ENCODE data around the gene BLTP2. TPM values are rescaled to one million over a fixed set of nuclear protein-coding genes. Genes with fewer than 3 reads are reported as not detected.

Gene BLTP2
- total RNA-seq, 1 experiment from 2014 or later: 139 TPM

- no peak overlapping the region for H3K4me3 Mint-ChIP-seq
- H3K9me3 Mint-ChIP-seq: no peaks in the 10 kb centered on the region
- ChIA-PET POLR2A (no interaction called here), CTCF (interaction anchor here (1.5 kb wide), 1 partner anchor 25 kb away, joined by 4 read pairs; no protein-coding TSS in a partner anchor)
- ATAC-seq (no peak), DNase-seq (ENCODE audit: low spot score) (no peak)
- no peaks in the 10 kb centered on the region for H3K4me1 Mint-ChIP-seq
- H3K27me3 Mint-ChIP-seq (ENCODE audit: low read depth): no peaks in the 10 kb centered on the region
- TF ChIP-seq AR (CRISPR knock-in tag; IDR thresholded peaks at IDR 0.05) (no peak), CBFB (CRISPR knock-in tag; IDR thresholded peaks at IDR 0.05; ENCODE audit: low read depth) (no peak), NR3C1 (CRISPR knock-in tag; conservative IDR thresholded peaks at IDR 0.05; ENCODE audit: low read depth) (no peak), HMGA2 (CRISPR knock-in tag; IDR thresholded peaks at IDR 0.05) (no peak), CREM (CRISPR knock-in tag; IDR thresholded peaks at IDR 0.05) (no peak), ZMAT4 (CRISPR knock-in tag; IDR thresholded peaks at IDR 0.05) (no peak), ZBTB21 (CRISPR knock-in tag; IDR thresholded peaks at IDR 0.05; ENCODE audit: borderline replicate concordance) (no peak), NFATC4 (CRISPR knock-in tag; IDR thresholded peaks at IDR 0.05) (no peak), JAZF1 (CRISPR knock-in tag; IDR thresholded peaks at IDR 0.05) (no peak), MYBL2 (CRISPR knock-in tag; IDR thresholded peaks at IDR 0.05) (no peak), AFF4 (CRISPR knock-in tag; IDR thresholded peaks at IDR 0.05; ENCODE audit: borderline replicate concordance) (no peak), EMX1 (CRISPR knock-in tag; IDR thresholded peaks at IDR 0.05) (no peak), FOXP4 (CRISPR knock-in tag; IDR thresholded peaks at IDR 0.05) (no peak), USF2 (CRISPR knock-in tag; IDR thresholded peaks at IDR 0.05) (no peak), ZNF263 (CRISPR knock-in tag; IDR thresholded peaks at IDR 0.05; ENCODE audit: low read depth) (no peak), IRF2 (CRISPR knock-in tag; IDR thresholded peaks at IDR 0.05; ENCODE audit: borderline replicate concordance, low read depth) (no peak)
- H3K36me3 Mint-ChIP-seq: peaks cover 86% of the 10 kb centered on the region
- no peak overlapping the region for H3K27ac Mint-ChIP-seq
These were observed 26.5 kb downstream of the BLTP2 start for GRCh38 chr17:28618464-28618863.

GRCh38 chr17:28616281-28616680, 28.7 kb downstream of the BLTP2 start:
- Mint-ChIP-seq H3K4me3 (no peak overlapping the region), H3K4me1 (no peaks in the 10 kb centered on the region), H3K27ac (no peak overlapping the region), H3K9me3 (no peaks in the 10 kb centered on the region), H3K27me3 (ENCODE audit: low read depth) (no peaks in the 10 kb centered on the region), H3K36me3 (peaks cover 85% of the 10 kb centered on the region)
- CTCF ChIA-PET: no interaction called here
- POLR2A ChIA-PET: interaction anchor here (0.5 to 0.6 kb wide), 2 partner anchors 16 to 224 kb away, joined by 3 to 5 read pairs; no protein-coding TSS in a partner anchor
- DNase-seq (ENCODE audit: low spot score) (no peak), ATAC-seq (no peak)
- TF ChIP-seq E2F5 (CRISPR knock-in tag; IDR thresholded peaks at IDR 0.05) (no peak), SOX15 (CRISPR knock-in tag; IDR thresholded peaks at IDR 0.05) (no peak), TEAD1 (CRISPR knock-in tag; IDR thresholded peaks at IDR 0.05) (no peak), GRHL2 (CRISPR knock-in tag; IDR thresholded peaks at IDR 0.05; ENCODE audit: insufficient replicate concordance, severe bottlenecking) (no peak), HMGXB4 (CRISPR knock-in tag; IDR thresholded peaks at IDR 0.05) (no peak), RELA (CRISPR knock-in tag; IDR thresholded peaks at IDR 0.05; ENCODE audit: borderline replicate concordance) (no peak), ZNF671 (CRISPR knock-in tag; IDR thresholded peaks at IDR 0.05) (no peak), FOXK1 (CRISPR knock-in tag; IDR thresholded peaks at IDR 0.05) (no peak), SMAD3 (CRISPR knock-in tag; IDR thresholded peaks at IDR 0.05; ENCODE audit: borderline replicate concordance) (no peak)

Data from WTC11 (cell line).